WTC11 (cell line): ENCODE measurements around the gene OGFOD2. TPM values are rescaled to one million over a fixed set of nuclear protein-coding genes. Genes with fewer than 3 reads are reported as not detected.

Experiments
- ATAC-seq: fragments of 200-7000 bp; cut with Tn5 transposase; 2 replicates; pipeline ENCODE4 v1.10.0; 2021; ENCODE audit warnings: mild to moderate bottlenecking, moderate library complexity
- CTCF ChIA-PET: fragments of 300-600 bp; sonication (Branson Sonifier 250); formaldehyde crosslinking; loops from one replicate; lab custom pipeline; 2021; ENCODE audit warnings: antibody characterized with exemption; lab: Charles Lee
- POLR2A ChIA-PET: fragments of 350-600 bp; sonication (Branson Sonifier 250); formaldehyde crosslinking; loops from one replicate; lab custom pipeline; 2021; ENCODE audit warnings: antibody characterized with exemption; lab: Charles Lee
- DNase-seq: peaks from one replicate; pipeline ENCODE4 v3.0.0; 2021; ENCODE audit warnings: low spot score
- H3K27ac Mint-ChIP-seq: 2 replicates; pipeline ENCODE4 v1.8.0; 2021; ENCODE audit warnings: mixed read lengths
- H3K27me3 Mint-ChIP-seq: 2 replicates; pipeline ENCODE4 v1.8.0; 2021; ENCODE audit warnings: low read depth, mild to moderate bottlenecking, moderate library complexity, mixed read lengths
- H3K36me3 Mint-ChIP-seq: 2 replicates; pipeline ENCODE4 v1.8.0; 2021; ENCODE audit warnings: mixed read lengths
- H3K4me1 Mint-ChIP-seq: 2 replicates; pipeline ENCODE4 v1.8.0; 2022; ENCODE audit warnings: mixed read lengths
- H3K4me3 Mint-ChIP-seq: 2 replicates; pipeline ENCODE4 v1.8.0; 2021; ENCODE audit warnings: mild to moderate bottlenecking, moderate library complexity, mixed read lengths
- H3K9me3 Mint-ChIP-seq: 2 replicates; pipeline ENCODE4 v1.8.0; 2021; ENCODE audit warnings: mixed read lengths
- ATF1 ChIP-seq: sonication (generic); formaldehyde crosslinking; IDR thresholded peaks from 2 replicates; pipeline ENCODE4 v1.8.1; 2023; ENCODE audit warnings: mild to moderate bottlenecking, moderate library complexity, missing genetic modification reagents
- CREM ChIP-seq: sonication (generic); formaldehyde crosslinking; IDR thresholded peaks from 2 replicates; pipeline ENCODE4 v1.8.1; 2022; ENCODE audit warnings: mild to moderate bottlenecking, missing genetic modification reagents, moderate library complexity
- ETV6 ChIP-seq: sonication (generic); formaldehyde crosslinking; IDR thresholded peaks from 2 replicates; pipeline ENCODE4 v1.8.1; 2022; ENCODE audit warnings: mild to moderate bottlenecking, missing genetic modification reagents
- IRF2 ChIP-seq: sonication (generic); formaldehyde crosslinking; IDR thresholded peaks from 2 replicates; pipeline ENCODE4 v1.8.0; 2022; ENCODE audit warnings: low read depth, missing genetic modification reagents, borderline replicate concordance
- JAZF1 ChIP-seq: fragments of 250-450 bp; sonication (Bioruptor Pico); IDR thresholded peaks from 2 replicates; pipeline ENCODE4 v1.9.0; 2021; ENCODE audit warnings: moderate library complexity, mild to moderate bottlenecking, inconsistent platforms
- JUN ChIP-seq: sonication (generic); formaldehyde crosslinking; IDR thresholded peaks from 2 replicates; pipeline ENCODE4 v1.8.0; 2023; ENCODE audit warnings: mild to moderate bottlenecking, missing genetic modification reagents
- MXD4 ChIP-seq: fragments of 250-450 bp; sonication (Bioruptor Pico); IDR thresholded peaks from 2 replicates; pipeline ENCODE4 v1.8.0; 2021; ENCODE audit warnings: mild to moderate bottlenecking, moderate library complexity, borderline replicate concordance
- RELA ChIP-seq: sonication (generic); formaldehyde crosslinking; IDR thresholded peaks from 2 replicates; pipeline ENCODE4 v1.8.1; 2022; ENCODE audit warnings: missing genetic modification reagents, mild to moderate bottlenecking, borderline replicate concordance
- SMAD3 ChIP-seq: sonication (generic); formaldehyde crosslinking; IDR thresholded peaks from 2 replicates; pipeline ENCODE4 v1.8.0; 2022; ENCODE audit warnings: missing genetic modification reagents, mild to moderate bottlenecking, borderline replicate concordance
- SMAD4 ChIP-seq: sonication (generic); formaldehyde crosslinking; IDR thresholded peaks from 2 replicates; pipeline ENCODE4 v1.8.0; 2022; ENCODE audit warnings: mild to moderate bottlenecking, missing genetic modification reagents
- TCF7 ChIP-seq: sonication (generic); formaldehyde crosslinking; IDR thresholded peaks from 2 replicates; pipeline ENCODE4 v1.8.0; 2022; ENCODE audit warnings: mild to moderate bottlenecking, low read depth, missing genetic modification reagents, moderate library complexity
- TEAD1 ChIP-seq: sonication (generic); formaldehyde crosslinking; IDR thresholded peaks from 2 replicates; pipeline ENCODE4 v1.8.0; 2022; ENCODE audit warnings: mild to moderate bottlenecking, missing genetic modification reagents
- ZBTB21 ChIP-seq: sonication (generic); formaldehyde crosslinking; IDR thresholded peaks from 2 replicates; pipeline ENCODE4 v1.8.1; 2023; ENCODE audit warnings: mild to moderate bottlenecking, missing genetic modification reagents, borderline replicate concordance
- ZNF121 ChIP-seq: sonication (generic); formaldehyde crosslinking; IDR thresholded peaks from 2 replicates; pipeline ENCODE4 v1.8.0; 2023; ENCODE audit warnings: missing genetic modification reagents
- ZNF317 ChIP-seq: sonication (generic); formaldehyde crosslinking; IDR thresholded peaks from 2 replicates; pipeline ENCODE4 v1.8.1; 2023; ENCODE audit warnings: low read depth, mild to moderate bottlenecking, moderate library complexity, missing genetic modification reagents, borderline replicate concordance
- ZNF416 ChIP-seq: fragments of 250-450 bp; sonication (Bioruptor Pico); IDR thresholded peaks from 2 replicates; pipeline ENCODE4 v1.9.0; 2021; ENCODE audit warnings: mild to moderate bottlenecking, inconsistent platforms
- total RNA-seq: library from RNA; stranded (reverse); gene quantifications from 3 replicates; pipeline ENCODE4 v1.2.3, GENCODE V29; 2021
- TF ChIP-seq, protein P1 (sequence below): sonication (generic); formaldehyde crosslinking; IDR thresholded peaks from 2 replicates; pipeline ENCODE4 v1.8.0; 2023; ENCODE audit warnings: mild to moderate bottlenecking, missing genetic modification reagents
- TF ChIP-seq, protein P2 (sequence below): sonication (generic); formaldehyde crosslinking; IDR thresholded peaks from 2 replicates; pipeline ENCODE4 v1.8.0; 2022; ENCODE audit warnings: mild to moderate bottlenecking, missing genetic modification reagents
- TF ChIP-seq, protein P3 (sequence below): sonication (generic); formaldehyde crosslinking; IDR thresholded peaks from 2 replicates; pipeline ENCODE4 v1.8.0; 2022; ENCODE audit warnings: mild to moderate bottlenecking, missing genetic modification reagents
- TF ChIP-seq, protein P4 (sequence below): sonication (generic); formaldehyde crosslinking; IDR thresholded peaks from 2 replicates; pipeline ENCODE4 v1.8.0; 2022; ENCODE audit warnings: mild to moderate bottlenecking, missing genetic modification reagents
- TF ChIP-seq, protein P5 (sequence below): fragments of 250-450 bp; sonication (Bioruptor Pico); IDR thresholded peaks from 2 replicates; pipeline ENCODE4 v1.8.0; 2021; ENCODE audit warnings: mild to moderate bottlenecking
- TF ChIP-seq, protein P6 (sequence below): sonication (generic); formaldehyde crosslinking; IDR thresholded peaks from 2 replicates; pipeline ENCODE4 v1.8.0; 2022; ENCODE audit warnings: mild to moderate bottlenecking, missing genetic modification reagents

OGFOD2 gene
- total RNA-seq, 1 experiment from 2014 or later = 28.1 TPM

DNA sequence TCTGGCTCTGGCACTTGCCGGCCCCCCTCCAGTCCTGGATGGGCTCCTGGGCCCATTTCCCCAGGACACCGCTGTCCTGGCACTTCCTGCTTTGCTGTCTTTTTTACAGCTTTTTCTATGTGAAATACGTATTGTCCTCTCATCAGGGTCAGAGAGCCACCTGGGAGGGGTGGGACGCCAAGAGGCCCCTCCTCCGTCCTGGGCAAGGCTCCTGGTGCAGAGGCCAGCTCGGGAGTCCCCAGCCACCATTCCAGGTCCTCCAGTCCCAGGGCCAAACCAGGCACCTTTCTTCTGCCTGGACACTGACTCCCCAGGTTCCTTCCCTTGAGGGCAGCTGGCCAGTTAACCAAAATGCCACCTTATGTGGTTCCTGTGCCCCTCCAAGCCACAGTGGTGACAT is 28.2 kb downstream of the OGFOD2 start:
- H3K9me3 Mint-ChIP-seq = no peaks in the 10 kb centered on the region
- no peak overlapping the region for H3K4me3 Mint-ChIP-seq
- no peaks in the 10 kb centered on the region for H3K36me3 Mint-ChIP-seq
- no peaks in the 10 kb centered on the region for H3K4me1 Mint-ChIP-seq
- CTCF ChIA-PET = no interaction called here
- no peak overlapping the region; the same call in 1 of the 2 replicates for H3K27ac Mint-ChIP-seq
- POLR2A ChIA-PET = no interaction called here
- H3K27me3 Mint-ChIP-seq = no peaks in the 10 kb centered on the region
- no peak for DNase-seq
- TF ChIP-seq JAZF1 (CRISPR knock-in tag) (no peak), TEAD1 (no peak), JUN (no peak), ZBTB21 (CRISPR knock-in tag) (no peak), ZNF317 (no peak), MXD4 (CRISPR knock-in tag) (no peak), ZNF416 (no peak), IRF2 (CRISPR knock-in tag) (no peak), TCF7 (CRISPR knock-in tag) (no peak), SMAD3 (CRISPR knock-in tag) (no peak), ZNF121 (CRISPR knock-in tag) (no peak), SMAD4 (CRISPR knock-in tag) (no peak), CREM (no peak)
- TF ChIP-seq, protein P1, sequence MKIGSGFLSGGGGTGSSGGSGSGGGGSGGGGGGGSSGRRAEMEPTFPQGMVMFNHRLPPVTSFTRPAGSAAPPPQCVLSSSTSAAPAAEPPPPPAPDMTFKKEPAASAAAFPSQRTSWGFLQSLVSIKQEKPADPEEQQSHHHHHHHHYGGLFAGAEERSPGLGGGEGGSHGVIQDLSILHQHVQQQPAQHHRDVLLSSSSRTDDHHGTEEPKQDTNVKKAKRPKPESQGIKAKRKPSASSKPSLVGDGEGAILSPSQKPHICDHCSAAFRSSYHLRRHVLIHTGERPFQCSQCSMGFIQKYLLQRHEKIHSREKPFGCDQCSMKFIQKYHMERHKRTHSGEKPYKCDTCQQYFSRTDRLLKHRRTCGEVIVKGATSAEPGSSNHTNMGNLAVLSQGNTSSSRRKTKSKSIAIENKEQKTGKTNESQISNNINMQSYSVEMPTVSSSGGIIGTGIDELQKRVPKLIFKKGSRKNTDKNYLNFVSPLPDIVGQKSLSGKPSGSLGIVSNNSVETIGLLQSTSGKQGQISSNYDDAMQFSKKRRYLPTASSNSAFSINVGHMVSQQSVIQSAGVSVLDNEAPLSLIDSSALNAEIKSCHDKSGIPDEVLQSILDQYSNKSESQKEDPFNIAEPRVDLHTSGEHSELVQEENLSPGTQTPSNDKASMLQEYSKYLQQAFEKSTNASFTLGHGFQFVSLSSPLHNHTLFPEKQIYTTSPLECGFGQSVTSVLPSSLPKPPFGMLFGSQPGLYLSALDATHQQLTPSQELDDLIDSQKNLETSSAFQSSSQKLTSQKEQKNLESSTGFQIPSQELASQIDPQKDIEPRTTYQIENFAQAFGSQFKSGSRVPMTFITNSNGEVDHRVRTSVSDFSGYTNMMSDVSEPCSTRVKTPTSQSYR (CRISPR knock-in tag) = no peak
- TF ChIP-seq, protein P2, sequence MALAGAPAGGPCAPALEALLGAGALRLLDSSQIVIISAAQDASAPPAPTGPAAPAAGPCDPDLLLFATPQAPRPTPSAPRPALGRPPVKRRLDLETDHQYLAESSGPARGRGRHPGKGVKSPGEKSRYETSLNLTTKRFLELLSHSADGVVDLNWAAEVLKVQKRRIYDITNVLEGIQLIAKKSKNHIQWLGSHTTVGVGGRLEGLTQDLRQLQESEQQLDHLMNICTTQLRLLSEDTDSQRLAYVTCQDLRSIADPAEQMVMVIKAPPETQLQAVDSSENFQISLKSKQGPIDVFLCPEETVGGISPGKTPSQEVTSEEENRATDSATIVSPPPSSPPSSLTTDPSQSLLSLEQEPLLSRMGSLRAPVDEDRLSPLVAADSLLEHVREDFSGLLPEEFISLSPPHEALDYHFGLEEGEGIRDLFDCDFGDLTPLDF (CRISPR knock-in tag) = no peak
- TF ChIP-seq, protein P3, sequence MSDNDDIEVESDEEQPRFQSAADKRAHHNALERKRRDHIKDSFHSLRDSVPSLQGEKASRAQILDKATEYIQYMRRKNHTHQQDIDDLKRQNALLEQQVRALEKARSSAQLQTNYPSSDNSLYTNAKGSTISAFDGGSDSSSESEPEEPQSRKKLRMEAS = no peak
- TF ChIP-seq, protein P4, sequence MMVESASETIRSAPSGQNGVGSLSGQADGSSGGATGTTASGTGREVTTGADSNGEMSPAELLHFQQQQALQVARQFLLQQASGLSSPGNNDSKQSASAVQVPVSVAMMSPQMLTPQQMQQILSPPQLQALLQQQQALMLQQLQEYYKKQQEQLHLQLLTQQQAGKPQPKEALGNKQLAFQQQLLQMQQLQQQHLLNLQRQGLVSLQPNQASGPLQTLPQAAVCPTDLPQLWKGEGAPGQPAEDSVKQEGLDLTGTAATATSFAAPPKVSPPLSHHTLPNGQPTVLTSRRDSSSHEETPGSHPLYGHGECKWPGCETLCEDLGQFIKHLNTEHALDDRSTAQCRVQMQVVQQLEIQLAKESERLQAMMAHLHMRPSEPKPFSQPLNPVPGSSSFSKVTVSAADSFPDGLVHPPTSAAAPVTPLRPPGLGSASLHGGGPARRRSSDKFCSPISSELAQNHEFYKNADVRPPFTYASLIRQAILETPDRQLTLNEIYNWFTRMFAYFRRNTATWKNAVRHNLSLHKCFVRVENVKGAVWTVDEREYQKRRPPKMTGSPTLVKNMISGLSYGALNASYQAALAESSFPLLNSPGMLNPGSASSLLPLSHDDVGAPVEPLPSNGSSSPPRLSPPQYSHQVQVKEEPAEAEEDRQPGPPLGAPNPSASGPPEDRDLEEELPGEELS = no peak
- TF ChIP-seq, protein P5, sequence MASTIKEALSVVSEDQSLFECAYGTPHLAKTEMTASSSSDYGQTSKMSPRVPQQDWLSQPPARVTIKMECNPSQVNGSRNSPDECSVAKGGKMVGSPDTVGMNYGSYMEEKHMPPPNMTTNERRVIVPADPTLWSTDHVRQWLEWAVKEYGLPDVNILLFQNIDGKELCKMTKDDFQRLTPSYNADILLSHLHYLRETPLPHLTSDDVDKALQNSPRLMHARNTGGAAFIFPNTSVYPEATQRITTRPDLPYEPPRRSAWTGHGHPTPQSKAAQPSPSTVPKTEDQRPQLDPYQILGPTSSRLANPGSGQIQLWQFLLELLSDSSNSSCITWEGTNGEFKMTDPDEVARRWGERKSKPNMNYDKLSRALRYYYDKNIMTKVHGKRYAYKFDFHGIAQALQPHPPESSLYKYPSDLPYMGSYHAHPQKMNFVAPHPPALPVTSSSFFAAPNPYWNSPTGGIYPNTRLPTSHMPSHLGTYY (CRISPR knock-in tag) = no peak
- no peak; the same call in 1 of the 2 replicates for ATAC-seq

DNA sequence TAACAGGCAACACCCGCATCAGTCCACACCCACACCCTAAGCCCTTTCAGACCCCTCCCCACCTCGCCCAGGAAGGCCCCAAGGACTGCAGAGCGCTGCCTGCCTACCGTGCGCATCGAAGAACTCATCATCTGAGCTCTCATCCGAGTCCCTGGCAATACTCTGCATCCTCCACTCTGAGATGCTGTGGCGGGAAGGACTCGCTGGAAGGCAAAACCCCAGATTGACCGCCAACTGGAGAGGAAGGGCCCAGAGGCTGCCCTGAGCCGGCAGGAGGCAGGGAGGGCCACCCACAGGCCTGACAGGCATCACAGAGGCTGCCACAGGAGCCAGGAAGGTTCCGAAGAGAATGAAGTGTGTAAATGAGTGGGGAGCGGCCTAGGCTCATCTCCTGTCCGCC is 29.2 kb downstream of the OGFOD2 start:
- Mint-ChIP-seq H3K27me3 (no peaks in the 10 kb centered on the region), H3K4me3 (no peak overlapping the region), H3K27ac (no peak overlapping the region), H3K9me3 (no peaks in the 10 kb centered on the region), H3K36me3 (no peaks in the 10 kb centered on the region), H3K4me1 (no peaks in the 10 kb centered on the region)
- ChIA-PET POLR2A (no interaction called here), CTCF (no interaction called here)
- DNase-seq (no peak), ATAC-seq (no peak)
- no peak for TF ChIP-seq ATF1 (CRISPR knock-in tag)
- TF ChIP-seq, protein P6, sequence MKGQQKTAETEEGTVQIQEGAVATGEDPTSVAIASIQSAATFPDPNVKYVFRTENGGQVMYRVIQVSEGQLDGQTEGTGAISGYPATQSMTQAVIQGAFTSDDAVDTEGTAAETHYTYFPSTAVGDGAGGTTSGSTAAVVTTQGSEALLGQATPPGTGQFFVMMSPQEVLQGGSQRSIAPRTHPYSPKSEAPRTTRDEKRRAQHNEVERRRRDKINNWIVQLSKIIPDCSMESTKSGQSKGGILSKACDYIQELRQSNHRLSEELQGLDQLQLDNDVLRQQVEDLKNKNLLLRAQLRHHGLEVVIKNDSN = no peak
- TF ChIP-seq JUN = no peak
- no peak for TF ChIP-seq ZNF121 (CRISPR knock-in tag)
- no peak for TF ChIP-seq RELA (CRISPR knock-in tag)
- TF ChIP-seq, protein P4 = no peak
- no peak for TF ChIP-seq ETV6 (CRISPR knock-in tag)
